ENCODE measurements around the gene PAN3. TPM values are rescaled to one million over a fixed set of nuclear protein-coding genes. Genes with fewer than 3 reads are reported as not detected.

The PAN3 gene
- total RNA-seq, 1 experiment from 2014 or later = 24.8 TPM

DNA sequence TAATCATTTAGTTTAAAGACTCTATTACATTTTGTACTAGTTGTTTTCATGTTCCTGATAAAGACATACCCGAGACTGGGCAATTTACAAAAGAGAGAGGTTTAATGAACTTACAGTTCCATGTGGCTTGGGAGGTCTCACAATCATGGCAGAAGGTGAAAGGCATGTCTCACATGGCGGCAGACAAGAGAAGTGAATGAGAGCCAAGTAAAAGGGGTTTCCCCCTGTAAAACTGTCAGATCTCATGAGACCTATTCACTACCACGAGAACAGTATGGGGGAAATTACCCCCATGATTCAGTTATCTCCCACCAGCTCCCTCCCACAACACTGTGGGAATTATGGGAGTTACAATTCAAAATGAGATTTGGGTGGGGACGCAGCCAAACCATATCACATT lies 129.2 kb downstream of the PAN3 start:
- TF ChIP-seq, protein P1, sequence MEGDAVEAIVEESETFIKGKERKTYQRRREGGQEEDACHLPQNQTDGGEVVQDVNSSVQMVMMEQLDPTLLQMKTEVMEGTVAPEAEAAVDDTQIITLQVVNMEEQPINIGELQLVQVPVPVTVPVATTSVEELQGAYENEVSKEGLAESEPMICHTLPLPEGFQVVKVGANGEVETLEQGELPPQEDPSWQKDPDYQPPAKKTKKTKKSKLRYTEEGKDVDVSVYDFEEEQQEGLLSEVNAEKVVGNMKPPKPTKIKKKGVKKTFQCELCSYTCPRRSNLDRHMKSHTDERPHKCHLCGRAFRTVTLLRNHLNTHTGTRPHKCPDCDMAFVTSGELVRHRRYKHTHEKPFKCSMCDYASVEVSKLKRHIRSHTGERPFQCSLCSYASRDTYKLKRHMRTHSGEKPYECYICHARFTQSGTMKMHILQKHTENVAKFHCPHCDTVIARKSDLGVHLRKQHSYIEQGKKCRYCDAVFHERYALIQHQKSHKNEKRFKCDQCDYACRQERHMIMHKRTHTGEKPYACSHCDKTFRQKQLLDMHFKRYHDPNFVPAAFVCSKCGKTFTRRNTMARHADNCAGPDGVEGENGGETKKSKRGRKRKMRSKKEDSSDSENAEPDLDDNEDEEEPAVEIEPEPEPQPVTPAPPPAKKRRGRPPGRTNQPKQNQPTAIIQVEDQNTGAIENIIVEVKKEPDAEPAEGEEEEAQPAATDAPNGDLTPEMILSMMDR (IDR thresholded peaks at IDR 0.05; ENCODE audit: unreplicated experiment) = no peak
- no TSS peak for BruUV-seq (replicated peaks)
- Mint-ChIP-seq H3K27me3 (ENCODE audit: unreplicated experiment) (no peaks in the 10 kb centered on the region), H3K27ac (ENCODE audit: unreplicated experiment) (no peak overlapping the region), H3K4me3 (ENCODE audit: low read depth, unreplicated experiment) (no peak overlapping the region), H3K36me3 (ENCODE audit: insufficient read depth, unreplicated experiment) (peaks cover 5% of the 10 kb centered on the region), H3K4me1 (ENCODE audit: low read depth, unreplicated experiment) (no peaks in the 10 kb centered on the region), H3K9me3 (ENCODE audit: low read depth, unreplicated experiment) (no peaks in the 10 kb centered on the region)
- intact Hi-C loops (cut with micrococcal nuclease; ENCODE audit: unreplicated experiment) = no loop called here
- DNase-seq = no peak
- CTCF ChIA-PET = no interaction called here

DNA sequence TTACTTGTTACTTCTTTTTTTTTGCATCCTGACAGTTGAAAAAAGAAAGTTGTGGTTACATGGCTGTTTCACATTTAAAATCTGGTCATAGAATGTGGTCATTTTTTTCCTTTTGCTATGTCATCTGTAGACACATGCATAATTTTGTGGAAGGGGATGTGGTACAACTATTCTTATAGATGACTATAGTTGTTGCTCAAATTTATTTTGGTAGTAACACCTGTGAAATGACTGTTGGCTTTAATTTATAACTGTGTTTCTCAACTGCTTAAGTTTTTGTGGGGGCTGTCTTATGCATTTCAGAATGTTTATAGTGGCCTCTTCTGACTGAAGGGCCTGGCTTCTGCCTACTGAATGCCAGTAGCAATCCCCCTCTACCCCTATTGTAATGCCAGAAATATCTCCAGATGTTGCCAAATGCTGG lies 130.5 kb downstream of the PAN3 start:
- no peak overlapping the region for H3K27ac Mint-ChIP-seq (ENCODE audit: unreplicated experiment)
- peaks cover 5% of the 10 kb centered on the region for H3K36me3 Mint-ChIP-seq (ENCODE audit: insufficient read depth, unreplicated experiment)
- DNase-seq = no peak
- no peaks in the 10 kb centered on the region for H3K27me3 Mint-ChIP-seq (ENCODE audit: unreplicated experiment)
- BruUV-seq (replicated peaks) = no TSS peak
- CTCF ChIA-PET = no interaction called here
- H3K4me1 Mint-ChIP-seq (ENCODE audit: low read depth, unreplicated experiment) = no peaks in the 10 kb centered on the region
- intact Hi-C loops (cut with micrococcal nuclease; ENCODE audit: unreplicated experiment) = no loop called here
- H3K9me3 Mint-ChIP-seq (ENCODE audit: low read depth, unreplicated experiment) = no peaks in the 10 kb centered on the region
- H3K4me3 Mint-ChIP-seq (ENCODE audit: low read depth, unreplicated experiment) = no peak overlapping the region
- TF ChIP-seq, protein P1 (IDR thresholded peaks at IDR 0.05; ENCODE audit: unreplicated experiment) = no peak

DNA sequence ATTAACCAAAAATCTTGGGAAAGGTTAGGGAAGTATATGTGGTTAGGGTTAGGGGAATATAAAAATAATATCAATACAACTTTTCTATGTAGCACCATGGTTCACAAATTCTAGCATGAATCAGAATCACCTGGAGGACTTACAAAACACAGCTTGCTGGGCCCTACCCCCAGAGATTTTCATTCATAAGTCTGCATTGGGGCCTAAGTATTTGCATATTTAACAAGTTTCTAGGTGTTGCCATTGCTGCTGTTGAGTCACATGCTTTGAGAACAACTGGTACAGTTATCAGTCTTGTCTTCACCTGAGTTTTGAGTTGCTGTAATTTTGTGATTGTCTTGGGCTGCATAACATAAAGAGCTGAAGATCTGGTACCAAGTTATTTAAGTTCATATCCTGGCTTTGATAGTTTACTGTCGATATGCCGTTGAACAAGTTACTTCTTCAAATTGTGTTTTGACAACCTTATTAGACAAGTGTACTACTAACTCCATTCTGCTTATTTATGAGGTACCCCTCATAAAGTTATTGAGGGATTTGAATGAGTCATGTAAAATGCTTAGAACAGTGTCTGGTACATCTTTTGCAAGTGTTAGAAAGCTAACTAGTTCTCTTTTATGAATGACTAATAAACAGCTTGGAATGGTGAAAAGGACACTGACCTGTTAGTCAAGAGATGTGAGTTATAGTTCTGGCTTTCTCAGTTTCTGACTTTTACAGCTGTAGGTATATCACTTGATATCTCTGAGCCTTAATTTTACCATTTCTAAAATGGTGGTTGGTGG lies 132.9 kb downstream of the PAN3 start:
- no peak overlapping the region for H3K27ac Mint-ChIP-seq (ENCODE audit: unreplicated experiment)
- no peaks in the 10 kb centered on the region for H3K9me3 Mint-ChIP-seq (ENCODE audit: low read depth, unreplicated experiment)
- TF ChIP-seq, protein P1 (IDR thresholded peaks at IDR 0.05; ENCODE audit: unreplicated experiment) = no peak
- H3K4me3 Mint-ChIP-seq (ENCODE audit: low read depth, unreplicated experiment) = no peak overlapping the region
- no peaks in the 10 kb centered on the region for H3K4me1 Mint-ChIP-seq (ENCODE audit: low read depth, unreplicated experiment)
- CTCF ChIA-PET = interaction anchor here (0.6 kb wide), 1 partner anchor 10 kb away, joined by 3 read pairs; no protein-coding TSS in a partner anchor
- no peaks in the 10 kb centered on the region for H3K27me3 Mint-ChIP-seq (ENCODE audit: unreplicated experiment)
- DNase-seq = no peak
- H3K36me3 Mint-ChIP-seq (ENCODE audit: insufficient read depth, unreplicated experiment) = peaks cover 11% of the 10 kb centered on the region
- intact Hi-C loops (cut with micrococcal nuclease; ENCODE audit: unreplicated experiment) = no loop called here
- BruUV-seq (replicated peaks) = no TSS peak

DNA sequence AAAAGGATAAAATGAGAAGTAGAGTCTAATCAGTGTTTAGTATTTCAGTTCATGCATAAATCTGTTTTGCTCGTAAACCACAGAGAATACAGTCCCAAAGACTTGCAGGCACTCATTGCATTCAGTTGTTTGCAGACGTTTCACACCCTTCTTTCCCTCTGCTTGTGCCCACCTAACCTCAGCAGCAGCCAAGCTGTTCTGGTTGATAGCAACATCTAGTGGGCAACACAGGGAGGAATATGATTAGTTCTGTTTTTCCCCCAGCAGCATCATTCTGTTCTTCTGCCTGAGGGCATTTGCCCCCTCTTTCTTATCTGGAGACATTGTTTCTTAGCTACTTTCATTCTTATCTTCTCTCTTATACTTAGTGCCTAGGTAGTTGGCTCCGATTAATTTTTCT lies 135.6 kb downstream of the PAN3 start:
- Mint-ChIP-seq H3K9me3 (ENCODE audit: low read depth, unreplicated experiment) (no peaks in the 10 kb centered on the region), H3K4me1 (ENCODE audit: low read depth, unreplicated experiment) (no peaks in the 10 kb centered on the region), H3K4me3 (ENCODE audit: low read depth, unreplicated experiment) (no peak overlapping the region), H3K36me3 (ENCODE audit: insufficient read depth, unreplicated experiment) (peaks cover 11% of the 10 kb centered on the region), H3K27ac (ENCODE audit: unreplicated experiment) (no peak overlapping the region), H3K27me3 (ENCODE audit: unreplicated experiment) (no peaks in the 10 kb centered on the region)
- no TSS peak for BruUV-seq (replicated peaks)
- intact Hi-C loops (cut with micrococcal nuclease; ENCODE audit: unreplicated experiment) = no loop called here
- CTCF ChIA-PET = no interaction called here
- TF ChIP-seq, protein P1 (IDR thresholded peaks at IDR 0.05; ENCODE audit: unreplicated experiment) = no peak
- DNase-seq = no peak

Data from Calu3 (cell line).